Stimulated activated CD8-positive, alpha-beta memory T cell treated with anti-CD3 and anti-CD28 coated beads, Interleukin-4, amount 100 ng/mL, for 48 hours (primary cell): Measurements from ENCODE around the gene FLT3LG.

ENCODE experiments used
- DNase-seq: peaks from one replicate; pipeline ENCODE4 v3.0.0-alpha.2; 2020

FLT3LG gene

DNA sequence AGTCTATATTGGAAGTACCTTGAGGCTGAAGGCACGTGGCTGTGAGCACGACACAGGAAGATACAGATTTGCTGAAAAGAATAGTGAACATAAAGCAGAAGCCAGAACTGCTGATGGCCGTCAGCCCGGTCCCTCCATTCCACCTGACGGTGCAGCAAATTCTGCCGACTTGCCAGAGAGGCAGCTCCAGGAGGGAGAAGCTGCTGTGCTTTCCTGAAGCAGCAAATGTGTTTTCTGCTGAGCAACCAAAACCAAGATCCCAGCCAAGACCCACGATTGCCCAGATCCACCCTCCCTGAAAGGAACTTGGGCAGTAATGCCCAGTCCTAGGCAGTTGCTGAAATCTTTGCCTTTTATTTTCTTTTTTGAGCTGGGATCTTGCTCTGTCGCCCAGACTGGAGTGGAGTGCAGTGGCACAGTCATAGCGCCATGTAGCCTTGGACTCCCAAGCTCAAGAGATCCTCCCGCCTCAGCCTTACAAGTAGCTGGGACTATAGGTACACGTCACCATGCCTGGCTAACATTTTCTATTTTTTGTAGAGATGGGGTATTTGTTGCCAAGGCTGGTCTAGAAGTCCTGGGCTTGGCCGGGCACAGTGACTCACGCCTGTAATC lies 46.8 kb downstream of the FLT3LG start:
- DNase-seq = no peak

DNA sequence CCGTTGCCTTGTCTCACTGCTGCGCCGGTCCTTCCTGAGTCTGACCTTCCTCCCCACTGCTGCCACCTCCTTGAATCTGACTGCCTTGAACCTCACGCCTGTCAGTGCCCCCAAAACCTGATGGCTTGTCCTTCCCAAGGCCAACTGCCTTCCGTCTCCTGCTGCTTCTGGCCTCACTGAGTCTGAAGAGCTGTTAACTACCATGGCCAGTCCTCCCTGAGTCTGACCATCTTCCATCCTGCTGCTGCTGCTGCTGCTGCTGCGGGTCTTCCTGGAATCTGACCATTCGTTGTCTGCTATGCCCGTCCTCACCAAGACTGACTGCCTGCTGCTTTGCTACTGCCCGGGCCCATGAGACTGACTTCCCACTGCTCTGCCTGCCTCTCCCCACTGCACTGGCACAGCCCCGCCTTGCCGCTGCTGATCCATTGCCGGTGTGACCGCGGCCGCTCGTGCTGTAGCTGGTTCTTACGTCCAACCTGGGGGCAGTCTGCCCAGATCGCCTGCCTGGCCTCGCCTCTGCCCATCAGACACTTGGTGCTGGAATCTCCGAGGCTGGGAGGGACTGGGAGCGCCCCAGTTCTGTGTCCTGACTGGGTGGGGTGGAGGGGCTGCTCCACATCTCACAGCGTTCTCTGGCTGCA lies 50.9 kb downstream of the FLT3LG start:
- no peak for DNase-seq

DNA sequence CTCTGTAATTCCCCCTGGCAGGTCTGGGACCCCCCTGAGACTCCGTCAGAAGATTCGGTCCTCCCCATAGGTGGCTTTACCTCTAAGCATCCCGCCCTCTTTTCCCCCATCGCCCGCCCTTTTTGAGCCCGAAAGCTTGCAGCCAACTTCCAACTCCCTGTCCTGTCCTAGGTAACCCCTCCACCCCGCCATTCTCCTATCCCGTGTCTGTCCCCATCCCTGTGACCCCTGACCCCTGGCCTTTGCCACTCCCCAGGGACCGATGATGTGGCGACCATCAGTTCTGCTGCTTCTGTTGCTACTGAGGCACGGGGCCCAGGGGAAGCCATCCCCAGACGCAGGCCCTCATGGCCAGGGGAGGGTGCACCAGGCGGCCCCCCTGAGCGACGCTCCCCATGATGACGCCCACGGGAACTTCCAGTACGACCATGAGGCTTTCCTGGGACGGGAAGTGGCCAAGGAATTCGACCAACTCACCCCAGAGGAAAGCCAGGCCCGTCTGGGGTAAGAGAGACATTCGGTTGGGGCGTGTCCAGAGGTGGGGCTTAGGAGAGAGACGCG lies 54.3 kb downstream of the FLT3LG start:
- no peak for DNase-seq

- DNase-seq = no peak
Observed at GRCh38 chr19:49530708-49531107, 56.7 kb downstream of the FLT3LG start.

- DNase-seq = peak; percentile 90
Observed at GRCh38 chr19:49533551-49534488, 59.8 kb downstream of the FLT3LG start.

DNA sequence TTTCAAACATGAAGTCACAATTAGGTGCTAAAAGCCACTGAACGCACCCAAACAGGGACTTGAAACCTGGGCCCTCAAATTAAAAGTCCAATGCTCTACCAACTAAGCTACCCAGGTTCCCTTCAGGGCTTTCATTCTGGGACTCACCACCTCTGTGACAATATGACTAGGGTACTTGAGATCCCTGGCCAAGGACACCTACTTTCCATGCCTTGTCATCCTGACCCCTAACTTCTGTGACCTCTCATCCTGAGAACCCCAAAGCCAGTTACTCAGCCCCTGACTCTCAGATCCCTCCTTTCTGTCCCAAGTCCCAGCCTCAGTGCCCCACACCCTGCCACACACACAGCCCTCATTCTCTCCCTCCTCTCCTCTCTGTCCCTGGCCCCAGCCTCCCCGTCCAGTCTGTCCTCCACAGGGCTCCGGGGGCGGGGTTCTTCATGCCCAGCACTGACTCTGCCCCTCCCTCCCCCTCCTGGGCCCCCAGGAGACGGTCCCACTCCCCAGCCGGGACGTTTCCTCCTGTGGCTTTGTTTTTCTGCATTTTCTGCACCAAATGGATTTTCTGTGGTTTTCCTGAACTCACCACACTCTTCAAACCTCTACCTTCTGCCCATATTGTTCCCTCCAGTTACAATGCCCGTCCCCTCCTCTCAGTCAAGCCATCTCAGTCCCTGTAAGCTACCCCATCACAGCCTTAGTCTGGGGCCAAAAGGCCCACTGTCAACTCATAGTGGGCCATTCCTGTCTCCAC lies 60.8 kb downstream of the FLT3LG start:
- no peak for DNase-seq
